ENCODE measurements around the gene SERINC3. TPM values are rescaled to one million over a fixed set of nuclear protein-coding genes. Genes with fewer than 3 reads are reported as not detected.

The SERINC3 gene
- total and polyA plus RNA-seq, 3 donors from 2014 or later = 163 to 263 (median 181) TPM

GRCh38 chr20:44457016-44457415 is 64.9 kb downstream of the SERINC3 start:
- no peak for DNase-seq
- Histone ChIP-seq H3K27me3 (no peaks in the 10 kb centered on the region), H3K4me1 (no peaks in the 10 kb centered on the region), H3K27ac (no peak overlapping the region), H3K36me3 (ENCODE audit: low read depth, missing control alignments) (no peaks in the 10 kb centered on the region), H3K9me3 (no peaks in the 10 kb centered on the region), H3K4me3 (no peak overlapping the region)
- 64% methylated on average over 5 to 6 of the region's 6 CpGs for WGBS, 2 donors
- intact Hi-C loops (cut with DNase I; ENCODE audit: low total_unique reads) = no loop called here
- TF ChIP-seq POLR2A (IDR thresholded peaks at IDR 0.05) = no peak
- no peak for TF ChIP-seq CTCF (IDR thresholded peaks at IDR 0.05)

GRCh38 chr20:44456611-44457010 is 65.3 kb downstream of the SERINC3 start:
- Histone ChIP-seq H3K27ac (no peak overlapping the region), H3K27me3 (no peaks in the 10 kb centered on the region), H3K36me3 (ENCODE audit: low read depth, missing control alignments) (no peaks in the 10 kb centered on the region), H3K4me1 (no peaks in the 10 kb centered on the region), H3K4me3 (no peak overlapping the region), H3K9me3 (no peaks in the 10 kb centered on the region)
- intact Hi-C loops (cut with DNase I; ENCODE audit: low total_unique reads) = no loop called here
- TF ChIP-seq CTCF (IDR thresholded peaks at IDR 0.05) (no peak), POLR2A (IDR thresholded peaks at IDR 0.05) (no peak)
- 84 to 88% methylated on average over 8 of the region's 8 CpGs for WGBS, 2 donors
- DNase-seq = no peak

- no peak for DNase-seq
- Histone ChIP-seq H3K27ac (no peak overlapping the region), H3K4me3 (no peak overlapping the region), H3K4me1 (no peaks in the 10 kb centered on the region), H3K9me3 (no peaks in the 10 kb centered on the region), H3K36me3 (ENCODE audit: low read depth, missing control alignments) (no peaks in the 10 kb centered on the region), H3K27me3 (no peaks in the 10 kb centered on the region)
- 81 to 88% methylated on average over 3 of the region's 3 CpGs for WGBS, 2 donors
- intact Hi-C loops (cut with DNase I; ENCODE audit: low total_unique reads) = no loop called here
- TF ChIP-seq POLR2A (IDR thresholded peaks at IDR 0.05) = no peak
- TF ChIP-seq CTCF (IDR thresholded peaks at IDR 0.05) = no peak
Observed at GRCh38 chr20:44455126-44455525, 66.7 kb downstream of the SERINC3 start.

- Histone ChIP-seq H3K36me3 (ENCODE audit: low read depth, missing control alignments) (no peaks in the 10 kb centered on the region), H3K9me3 (no peaks in the 10 kb centered on the region), H3K27me3 (no peaks in the 10 kb centered on the region), H3K27ac (no peak overlapping the region), H3K4me1 (no peaks in the 10 kb centered on the region), H3K4me3 (no peak overlapping the region)
- intact Hi-C loops (cut with DNase I; ENCODE audit: low total_unique reads) = no loop called here
- 92% methylated on average over 7 of the region's 7 CpGs for WGBS, 2 donors
- DNase-seq = no peak
- TF ChIP-seq POLR2A (IDR thresholded peaks at IDR 0.05) (no peak), CTCF (IDR thresholded peaks at IDR 0.05) (no peak)
Observed at GRCh38 chr20:44454306-44454963, 67.4 kb downstream of the SERINC3 start.

GRCh38 chr20:44450903-44451450 is 70.9 kb downstream of the SERINC3 start:
- no peaks in the 10 kb centered on the region for H3K4me1 ChIP-seq
- intact Hi-C loops (cut with DNase I; ENCODE audit: low total_unique reads) = no loop called here
- no peaks in the 10 kb centered on the region for H3K36me3 ChIP-seq (ENCODE audit: low read depth, missing control alignments)
- no peaks in the 10 kb centered on the region for H3K9me3 ChIP-seq
- no peaks in the 10 kb centered on the region for H3K27me3 ChIP-seq
- DNase-seq = no peak
- no peak overlapping the region for H3K27ac ChIP-seq
- TF ChIP-seq CTCF (IDR thresholded peaks at IDR 0.05) (no peak), POLR2A (IDR thresholded peaks at IDR 0.05) (no peak)
- WGBS, 2 donors = 81 to 87% methylated on average over 6 of the region's 7 CpGs
- no peak overlapping the region for H3K4me3 ChIP-seq

Data from testis (tissue), 3 donors.